A204.1 (cell line): ENCODE measurements around the gene MYLK2.

Experiments used
- FAIRE-seq: peaks from 2 replicates; lab custom pipeline; 2012; peaks lifted over from hg19 to GRCh38; lab: Jason Lieb, UNC

The MYLK2 gene

DNA sequence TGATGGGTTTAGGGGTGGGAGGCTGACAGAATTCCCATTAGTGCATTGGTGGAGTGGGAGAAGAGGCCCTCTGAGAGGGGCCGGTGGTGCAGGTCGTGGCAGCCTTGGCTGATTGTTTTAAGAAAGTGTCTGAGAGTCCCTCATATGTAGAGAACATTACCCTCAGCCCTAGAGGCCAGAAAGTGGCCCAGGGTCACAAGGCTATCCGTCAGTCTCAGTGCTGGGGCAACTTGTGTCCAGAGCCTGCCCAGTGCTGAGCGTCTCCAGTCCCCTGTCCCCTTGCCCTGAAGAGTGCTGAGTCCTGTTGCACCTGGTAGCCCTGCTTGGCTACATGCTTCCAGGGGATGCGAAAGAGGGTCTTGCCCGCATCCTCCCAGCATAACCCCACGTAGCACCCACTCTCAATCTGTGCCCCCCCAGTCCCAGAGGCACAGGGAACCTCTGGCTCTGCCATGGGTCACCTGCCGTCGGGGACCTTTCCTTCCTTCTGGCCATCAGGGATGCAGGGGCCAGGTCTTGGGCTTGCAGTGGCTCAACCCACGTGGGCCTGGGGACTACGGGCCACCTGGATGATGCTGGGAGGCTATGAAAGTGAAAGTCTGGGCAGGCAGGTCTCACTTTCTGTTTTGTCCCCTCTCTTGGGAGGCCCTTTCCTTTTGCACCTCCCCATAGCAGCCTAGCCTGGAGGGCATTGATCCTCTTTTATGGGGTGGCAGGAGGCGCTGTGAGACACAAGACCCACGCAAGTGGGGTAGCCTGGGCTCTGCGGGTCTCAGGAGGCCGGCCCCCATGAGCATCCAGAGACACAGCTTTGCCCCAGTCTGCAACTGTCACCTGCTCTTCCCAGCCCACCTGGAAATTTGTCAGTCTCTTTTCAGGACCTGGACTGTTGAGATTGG is 39.0 kb downstream of the MYLK2 start:
- FAIRE-seq, result no peak

DNA sequence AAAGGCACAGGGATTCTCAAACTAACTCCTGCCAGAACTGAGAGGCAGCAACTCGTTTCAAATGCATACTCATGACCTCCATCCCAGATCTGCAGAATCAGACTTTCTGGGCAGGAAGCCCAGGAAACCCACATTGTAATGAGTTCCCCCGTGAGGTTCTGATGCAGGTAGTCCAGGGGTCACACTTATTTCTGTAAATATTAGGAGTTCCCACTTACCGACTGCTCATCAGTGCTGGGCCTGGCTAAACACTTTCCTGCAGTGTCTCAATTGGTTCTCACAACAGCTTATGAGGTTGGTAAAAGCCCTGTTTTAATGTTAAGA is 39.6 kb downstream of the MYLK2 start:
- FAIRE-seq, result no peak

DNA sequence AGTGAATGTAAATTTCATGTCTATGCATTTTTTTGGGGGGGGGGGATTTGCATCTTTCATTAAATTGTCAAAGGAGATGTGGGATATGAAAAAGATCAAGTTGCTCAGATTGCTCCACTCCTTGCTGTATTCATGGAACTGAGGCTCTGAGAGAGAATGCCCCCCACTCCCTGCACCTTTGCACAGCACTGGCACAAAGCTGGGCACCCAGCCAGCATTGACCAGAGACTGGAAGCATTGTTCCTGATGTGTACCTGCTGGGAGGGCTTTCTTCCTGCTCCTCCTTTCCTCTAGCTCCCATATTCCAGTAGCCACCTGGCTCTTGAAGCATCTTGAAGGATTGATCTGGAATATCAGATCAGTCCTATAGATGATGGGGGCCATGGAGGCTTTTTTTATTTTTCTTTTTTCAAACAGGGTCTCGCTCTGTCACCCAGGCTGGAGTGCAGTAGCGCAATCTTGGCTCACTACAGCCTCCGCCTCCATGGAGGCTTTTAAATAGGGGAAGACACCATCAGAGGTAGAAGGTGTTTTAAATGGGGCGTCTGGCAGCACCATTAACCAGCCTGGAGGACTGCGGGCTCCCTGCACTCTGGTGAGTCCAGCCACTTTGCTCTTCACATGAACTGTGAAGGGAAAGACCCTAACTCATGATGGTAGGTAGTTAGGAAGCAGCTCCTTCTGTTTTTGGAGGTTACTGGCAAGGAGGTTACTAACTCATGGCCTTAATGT is 40.3 kb downstream of the MYLK2 start:
- no peak for FAIRE-seq

DNA sequence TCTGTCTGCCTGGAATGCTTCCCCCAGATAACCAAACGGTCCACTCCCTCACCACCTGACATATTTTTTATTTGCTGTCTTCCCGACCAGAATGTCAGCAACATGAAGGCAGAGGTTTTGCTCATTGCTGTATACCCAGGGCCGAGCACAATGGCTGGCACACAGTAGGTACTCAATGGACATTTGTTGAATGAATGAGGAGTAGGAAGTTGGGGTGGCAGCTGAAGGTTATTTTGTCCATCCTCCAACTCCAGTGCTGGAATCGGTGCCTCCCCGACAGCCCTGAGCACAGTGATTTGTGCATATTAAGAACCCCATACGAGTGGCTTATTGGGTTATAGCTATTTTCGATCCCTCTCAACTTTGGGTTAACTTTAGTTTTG is 40.8 kb downstream of the MYLK2 start:
- FAIRE-seq, result no peak

DNA sequence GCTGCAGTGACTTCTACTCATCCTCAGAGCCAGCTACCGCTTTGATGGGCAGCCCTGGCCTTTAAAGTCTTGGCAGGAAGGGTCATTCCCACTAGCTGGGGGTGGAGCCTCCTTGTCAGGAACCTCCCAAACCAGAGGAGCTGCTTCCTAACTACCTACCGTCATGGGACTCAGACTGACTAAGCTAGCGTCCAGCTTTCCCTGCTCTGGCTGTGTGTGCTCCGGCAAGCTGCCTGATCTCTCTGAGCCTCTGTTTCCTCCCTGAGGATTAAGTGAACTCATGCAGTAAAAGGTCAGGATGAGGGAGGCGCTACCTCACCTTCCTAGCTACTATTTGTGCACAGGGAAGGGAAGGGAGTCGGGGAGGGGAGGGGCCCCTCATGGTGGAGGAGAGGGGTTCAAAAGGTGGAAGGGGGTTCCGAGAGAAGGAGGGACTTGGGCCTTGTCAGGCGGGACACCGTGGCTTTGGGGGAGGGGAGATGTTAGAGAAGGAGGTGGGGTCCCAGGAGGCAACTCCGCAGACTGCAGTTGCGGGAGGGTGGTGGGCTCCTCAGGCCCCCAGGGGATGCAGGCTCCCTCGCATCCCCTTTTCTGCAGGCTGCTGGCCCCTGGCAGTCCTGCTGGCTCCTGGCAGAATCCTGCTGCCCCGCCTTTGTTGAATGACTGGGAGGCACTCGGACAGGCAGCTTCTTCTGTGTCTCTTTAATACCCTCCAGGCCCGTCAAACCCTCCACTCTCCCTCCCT is 41.4 kb downstream of the MYLK2 start:
- no peak for FAIRE-seq

DNA sequence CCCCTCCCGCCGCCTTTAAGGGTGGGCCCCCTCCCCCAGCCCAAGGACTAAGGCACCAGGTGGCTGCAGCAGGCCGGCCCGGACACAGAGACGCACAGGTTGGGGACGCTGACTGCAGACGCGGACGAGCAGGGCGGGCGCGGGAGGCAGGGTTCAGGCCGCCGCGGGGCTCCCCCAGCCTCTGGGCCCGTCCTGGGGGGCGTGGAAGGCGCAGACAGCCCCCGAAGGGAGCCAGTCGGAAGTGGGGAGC is 41.9 kb downstream of the MYLK2 start:
- no peak for FAIRE-seq

DNA sequence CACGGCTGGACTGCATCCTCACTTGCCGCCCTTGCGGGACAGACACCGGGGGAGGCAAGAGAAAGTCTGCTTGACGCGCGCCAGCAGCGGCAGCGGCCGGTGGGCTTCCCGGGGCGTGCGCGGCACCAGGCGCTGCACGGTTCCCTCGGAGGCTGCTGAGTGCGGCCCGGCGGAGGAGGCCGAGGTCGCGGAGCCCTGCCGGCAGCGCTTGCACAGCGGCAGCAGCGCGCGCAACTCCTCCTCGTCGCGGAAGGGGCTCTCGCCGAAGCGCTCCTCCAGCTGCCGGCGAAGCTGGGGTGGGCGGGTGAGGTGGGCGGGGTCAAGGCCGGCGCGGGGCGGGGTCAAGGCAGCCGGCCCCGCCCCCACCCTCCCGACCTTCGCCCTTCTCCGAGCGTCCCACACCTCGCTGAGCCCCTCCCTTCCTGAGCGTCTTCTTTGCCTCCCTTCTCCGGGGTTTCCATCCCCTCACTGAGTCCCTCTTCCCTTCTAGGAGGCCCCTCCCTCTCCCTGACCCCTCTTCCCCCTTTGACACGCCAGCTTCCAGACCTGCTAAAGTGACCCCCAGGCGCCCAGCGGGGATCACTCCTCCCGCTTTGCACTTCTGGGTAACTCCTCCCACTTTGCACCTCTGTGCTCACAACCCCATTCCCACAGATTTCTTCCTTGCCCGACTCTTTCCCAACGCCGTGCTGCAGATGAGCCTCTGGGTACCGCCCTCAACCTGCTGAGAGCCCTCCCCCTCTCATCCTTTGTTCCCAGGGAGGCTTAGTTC is 42.4 kb downstream of the MYLK2 start:
- no peak for FAIRE-seq

DNA sequence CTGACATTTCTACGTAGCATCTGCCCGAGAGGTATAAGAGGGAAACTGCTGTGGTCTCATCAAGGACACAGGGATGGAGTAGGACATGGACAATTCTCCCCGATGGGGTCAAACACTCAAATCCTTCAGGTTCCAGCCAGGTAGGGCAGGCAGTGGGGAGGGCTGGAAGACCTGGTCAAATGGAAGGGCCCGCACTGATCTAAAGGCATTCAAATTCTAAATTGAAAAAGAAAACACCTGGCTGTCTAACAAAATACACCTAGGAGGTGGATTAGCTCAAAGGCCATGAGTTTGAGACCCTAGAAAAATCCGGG is 43.0 kb downstream of the MYLK2 start:
- no peak for FAIRE-seq

DNA sequence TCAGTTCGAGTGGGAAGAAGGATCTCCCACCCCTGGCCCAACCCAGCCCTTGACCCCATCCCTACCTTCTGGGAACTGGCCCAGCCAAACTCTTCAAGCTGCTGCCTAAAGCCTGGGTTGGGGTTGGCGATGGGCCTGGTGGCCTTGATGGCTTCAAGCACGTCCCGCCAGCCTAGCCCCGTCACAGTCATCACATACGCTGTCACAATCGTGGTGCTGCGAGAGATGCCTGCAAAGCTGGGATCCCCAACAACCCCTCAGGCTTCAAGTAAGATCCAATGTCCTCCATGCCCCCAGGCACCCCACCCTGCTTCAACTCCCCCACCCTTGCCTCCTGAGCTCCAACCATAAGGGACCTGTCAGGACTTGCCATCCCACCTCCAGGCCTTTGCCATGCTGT is 43.4 kb downstream of the MYLK2 start:
- no peak for FAIRE-seq

DNA sequence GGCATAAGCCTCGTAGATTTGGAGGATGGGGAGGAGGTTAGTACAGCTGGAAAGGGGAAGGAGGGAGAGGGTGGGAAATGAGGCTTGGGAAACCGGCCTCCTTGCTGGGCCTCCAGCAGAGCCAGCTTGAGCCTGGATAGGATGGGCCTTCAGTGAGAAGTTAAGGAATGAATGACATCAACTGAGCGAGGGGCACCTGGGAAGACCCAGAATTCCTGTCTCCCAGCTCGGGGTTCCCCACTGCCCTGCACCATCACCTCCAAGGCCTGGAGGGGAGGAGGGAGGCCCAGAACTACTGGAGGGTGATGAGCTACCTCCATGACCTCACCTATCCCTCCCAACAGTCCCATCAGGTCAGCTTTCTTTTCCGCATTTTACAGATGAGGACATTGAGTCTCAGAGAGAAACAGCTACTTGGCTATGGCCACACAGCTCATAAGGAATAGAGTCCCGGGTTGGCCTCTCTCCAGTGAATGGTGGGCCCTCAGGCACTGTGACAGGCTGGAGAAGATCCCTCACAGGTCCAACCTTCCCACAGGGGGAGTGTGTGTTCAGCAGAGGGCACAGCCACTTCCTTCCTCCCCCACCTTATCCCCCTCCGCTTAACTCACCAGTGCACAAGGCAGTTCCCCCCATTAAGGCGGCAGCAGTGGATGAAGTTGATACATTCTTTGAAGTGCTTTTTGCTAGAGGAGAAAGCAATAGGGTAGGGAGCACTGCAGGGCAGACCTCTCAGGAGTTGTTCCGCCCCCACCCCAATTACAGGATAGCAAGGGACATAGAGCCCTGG is 44.3 kb downstream of the MYLK2 start:
- FAIRE-seq, result no peak

DNA sequence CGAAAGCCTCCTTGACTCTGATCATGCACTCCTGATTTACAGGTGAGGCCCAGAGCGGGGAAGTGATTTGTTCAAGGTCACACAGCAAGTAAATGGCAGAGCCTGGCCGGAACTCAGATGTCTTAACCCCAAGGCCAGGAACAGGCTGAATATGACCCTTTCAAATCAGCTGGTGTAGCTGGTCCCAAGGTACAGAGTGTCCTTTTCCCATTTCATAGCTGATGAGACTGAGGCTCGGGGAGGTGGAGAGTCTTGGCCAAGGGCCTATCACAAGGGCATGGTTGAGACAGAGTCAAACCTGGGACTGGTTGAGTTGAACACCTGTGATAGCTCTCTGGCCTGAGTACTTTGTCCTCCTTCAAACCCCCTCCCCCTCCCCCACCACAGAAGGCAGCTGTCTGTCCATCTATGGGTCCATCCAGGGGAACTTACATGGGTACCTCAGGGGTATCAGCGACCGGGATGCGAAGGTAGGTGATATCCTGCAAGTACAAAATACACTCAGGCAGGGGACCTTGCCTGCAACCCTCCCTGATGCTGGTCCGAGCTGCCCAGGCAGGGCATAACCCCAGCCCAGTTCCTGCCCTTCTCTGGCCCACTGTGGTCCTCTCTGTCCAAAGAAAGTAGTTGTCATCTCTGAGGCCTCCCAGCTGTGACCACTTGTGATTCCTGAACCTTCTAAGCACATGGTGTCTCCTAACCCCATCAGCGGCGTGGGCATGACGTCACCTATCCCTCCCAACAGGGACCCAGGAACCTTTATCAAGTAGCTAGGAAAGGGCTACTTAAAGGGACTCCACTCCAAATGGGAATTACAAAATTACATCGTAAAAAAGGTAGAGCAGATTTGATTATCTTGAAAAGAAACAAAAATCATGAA is 45.6 kb downstream of the MYLK2 start:
- no peak for FAIRE-seq

DNA sequence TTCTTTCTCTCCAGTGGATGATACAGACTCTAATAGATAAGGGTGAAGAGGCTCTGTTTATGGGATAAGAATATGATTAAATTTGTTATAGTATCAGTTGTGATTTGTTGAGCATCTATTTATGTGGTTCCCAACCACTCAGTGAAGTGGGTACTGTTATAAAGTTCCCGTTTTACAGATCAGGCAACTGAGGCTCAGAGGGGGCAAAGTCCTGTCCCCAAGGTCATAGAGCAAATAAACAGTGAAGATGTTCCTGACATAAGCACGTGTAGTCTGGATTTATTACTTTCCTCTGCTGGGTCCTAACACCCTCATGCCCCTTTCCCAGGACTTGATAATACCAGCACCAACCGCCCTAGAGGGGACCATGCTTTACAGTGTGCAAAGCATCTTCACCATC is 47.1 kb downstream of the MYLK2 start:
- no peak for FAIRE-seq

DNA sequence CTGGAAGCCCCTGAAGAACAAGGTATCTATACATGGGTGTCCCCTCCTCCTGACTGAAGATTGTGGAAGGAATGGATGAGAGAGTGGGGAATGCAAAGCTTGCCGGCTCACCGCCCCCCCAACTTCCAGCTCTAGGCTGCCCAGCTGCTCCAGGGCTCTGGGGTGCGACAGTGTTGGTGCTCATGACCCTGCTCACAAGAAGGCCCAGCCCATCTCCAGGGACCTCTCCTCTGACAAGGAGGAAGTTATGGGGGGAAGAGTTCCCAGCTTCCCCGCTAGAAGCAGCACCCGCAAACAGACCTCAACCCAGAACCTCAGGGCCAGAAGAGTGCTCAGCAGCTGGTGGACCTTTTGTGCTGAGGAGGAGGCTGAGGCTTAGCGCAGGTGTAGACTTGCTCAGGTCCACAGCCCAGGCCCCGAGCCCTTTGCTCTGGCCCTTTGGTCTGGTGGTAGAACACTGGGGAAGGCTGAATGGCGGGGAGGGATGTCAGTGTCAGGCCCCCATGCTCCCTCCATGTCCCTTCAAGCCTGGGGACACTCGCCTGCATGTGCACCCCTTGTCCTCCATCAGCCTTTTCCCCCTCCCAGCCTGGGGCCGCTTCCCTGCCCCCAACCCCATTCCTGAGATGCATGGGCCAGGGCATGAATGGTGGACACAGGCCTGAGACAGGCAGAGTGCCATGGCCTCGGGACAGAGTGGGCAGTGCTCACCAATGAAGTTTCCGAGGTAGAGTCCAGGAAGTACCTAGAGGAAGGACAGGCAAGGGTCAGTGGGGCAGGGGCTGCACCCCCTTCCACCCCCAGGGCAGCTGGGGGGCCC is 49.9 kb downstream of the MYLK2 start:
- no peak for FAIRE-seq

DNA sequence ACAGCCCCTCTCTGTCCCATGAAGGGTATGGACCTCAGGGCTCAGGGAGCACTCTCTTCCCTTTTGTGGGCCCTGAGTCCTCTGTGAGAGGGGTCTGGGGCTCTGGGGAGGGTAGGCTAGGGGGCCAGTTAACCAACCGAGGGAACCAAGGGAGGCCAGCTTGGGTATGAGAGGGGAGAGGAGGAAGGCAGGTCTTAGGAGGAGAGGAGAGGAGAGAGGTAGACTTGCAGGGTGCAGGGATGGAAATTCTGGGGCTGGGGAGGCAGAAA is 50.5 kb downstream of the MYLK2 start:
- FAIRE-seq, result no peak

DNA sequence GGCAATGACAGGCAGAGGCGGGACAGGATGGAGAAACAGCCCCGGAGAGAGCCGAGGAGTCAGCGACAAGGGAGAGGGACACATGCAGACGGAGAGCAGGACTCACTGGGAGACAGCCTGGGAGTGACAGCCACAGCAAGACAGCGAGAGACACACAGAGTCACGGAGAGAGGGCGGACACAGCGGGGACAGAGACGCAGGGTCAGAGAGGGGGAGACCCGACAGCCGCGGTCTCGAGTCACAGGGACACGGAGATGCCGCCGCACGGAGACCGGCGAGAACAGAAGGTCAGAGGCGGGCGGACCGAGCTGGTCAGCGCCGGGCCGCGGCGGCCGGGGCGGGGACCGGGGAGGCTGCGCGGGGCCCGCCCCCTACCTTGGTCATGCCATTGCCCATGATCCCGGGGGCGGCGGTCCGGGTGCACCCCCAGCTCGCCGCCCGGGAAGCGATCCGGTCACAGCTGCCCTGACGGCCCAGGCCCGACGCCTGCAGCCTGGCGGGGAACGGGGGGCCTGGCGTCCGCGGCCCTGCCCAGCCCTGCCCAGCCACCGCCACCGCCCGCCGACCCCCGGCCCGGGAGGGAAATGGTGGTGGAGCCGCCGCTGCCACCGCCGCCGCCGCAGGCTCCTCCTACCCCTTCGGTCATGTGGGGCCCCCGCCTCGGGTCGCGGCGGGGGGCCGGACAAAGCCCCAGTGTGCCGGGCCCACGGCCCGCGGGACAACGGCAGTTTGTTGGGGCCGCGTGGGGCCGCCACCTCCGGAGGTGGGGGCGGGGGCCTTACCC is 51.0 kb downstream of the MYLK2 start, which contains the start of the genes DUSP15 and TTLL9:
TSS of gene DUSP15 (minus strand) at position 586 of the 784 bp plus-strand sequence. CDS start at position 396, 190 bp downstream.
TSS of gene TTLL9 (plus strand) at position 693 of the 784 bp plus-strand sequence. CDS start 493 bp downstream, outside the sequence.
- FAIRE-seq, result no peak

DNA sequence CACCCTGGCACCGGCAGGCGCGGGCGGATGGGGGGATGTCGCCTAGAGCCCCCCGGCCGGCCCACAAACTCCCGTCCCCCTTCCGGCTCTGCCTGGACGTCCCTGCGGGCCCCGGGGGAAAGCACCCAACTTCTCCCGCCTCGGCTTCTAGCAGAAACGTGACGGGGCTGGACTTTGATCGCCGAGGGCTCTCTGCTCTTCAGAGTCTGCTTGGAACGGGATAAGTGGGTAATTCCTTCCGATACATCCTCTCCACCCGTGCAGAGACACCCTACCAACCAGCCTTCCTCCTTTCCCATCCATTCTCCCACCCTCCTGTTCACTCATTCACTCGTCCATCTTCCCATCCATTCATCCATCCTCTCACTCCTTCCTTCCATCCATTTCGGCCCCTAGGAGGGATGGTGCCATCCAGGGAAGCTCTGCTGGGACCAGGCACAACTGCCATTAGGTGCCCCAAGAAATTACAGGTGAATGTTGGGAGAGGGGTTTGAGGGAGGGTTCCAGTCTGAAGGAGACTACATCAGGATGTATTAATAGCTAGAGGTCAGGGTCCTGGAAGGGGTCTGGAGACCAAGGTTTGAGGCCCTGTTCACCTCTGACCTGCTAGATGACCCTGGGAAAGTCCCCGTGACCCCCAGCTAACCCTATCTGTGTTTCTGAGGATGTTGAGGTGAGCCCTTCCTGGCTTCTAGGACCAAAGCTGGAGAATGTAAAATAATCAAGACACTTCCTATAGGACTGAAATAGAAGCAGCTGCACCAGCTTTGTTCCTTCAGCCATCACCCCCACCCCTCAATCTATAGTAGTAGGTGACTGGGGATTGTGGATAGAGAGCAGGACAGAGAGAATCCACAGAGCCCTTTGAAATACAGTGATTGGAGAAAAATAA is 51.8 kb downstream of the MYLK2 start:
- FAIRE-seq, result no peak

DNA sequence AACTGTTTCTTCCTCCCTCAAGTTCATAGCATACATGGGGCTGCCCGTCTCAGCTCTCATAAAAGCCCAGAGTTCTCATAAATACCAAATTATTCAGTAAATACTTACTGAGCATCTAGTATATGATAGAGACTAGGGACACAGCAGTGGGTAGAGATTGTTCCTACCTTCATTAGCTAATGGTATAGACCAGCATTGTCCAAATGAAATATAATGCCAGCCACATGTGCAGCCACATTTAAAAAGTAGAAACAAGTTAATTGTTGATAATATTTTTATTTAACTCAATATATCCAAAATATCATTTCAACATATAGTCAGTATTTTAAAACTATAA is 52.4 kb downstream of the MYLK2 start:
- FAIRE-seq, result no peak

DNA sequence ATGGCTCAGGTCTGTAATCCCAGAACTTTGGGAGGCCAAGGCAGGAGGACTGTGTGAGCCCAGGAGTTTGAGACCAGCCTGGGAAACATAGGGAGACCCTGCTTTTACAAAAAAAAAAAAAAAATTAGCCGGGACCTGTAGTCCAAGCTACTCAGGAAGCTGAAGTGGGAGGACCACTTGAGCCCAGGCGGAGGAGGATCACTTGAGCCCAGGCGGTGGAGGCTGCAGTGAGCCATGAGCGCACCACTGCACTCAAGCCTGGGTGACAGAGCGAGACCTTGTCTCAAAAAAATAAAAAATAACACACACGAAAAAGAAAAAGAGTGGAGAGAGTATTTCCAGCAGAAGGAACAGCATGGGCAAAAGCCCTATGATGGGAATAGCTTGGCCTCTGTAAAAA is 53.2 kb downstream of the MYLK2 start:
- FAIRE-seq, result no peak
